NT2/D1 (cell line): ENCODE results near the gene MRPL34.

ENCODE experiments used
- SUZ12 ChIP-seq: IDR thresholded peaks from 2 replicates; pipeline ENCODE4 v1.6.1; 2011; ENCODE audit not compliant: insufficient read length, insufficient read depth; ENCODE audit errors: extremely low read depth
- YY1 ChIP-seq: IDR thresholded peaks from 2 replicates; pipeline ENCODE4 v1.6.1; 2011; ENCODE audit not compliant: insufficient read length, insufficient read depth
- ZNF274 ChIP-seq: IDR thresholded peaks from 2 replicates; pipeline ENCODE4 v1.6.1; 2011; ENCODE audit warnings: mild to moderate bottlenecking, low read depth, low read length

GRCh38 chr19:17304386-17305215 lies 1.1 kb upstream of the MRPL34 start:
- TF ChIP-seq SUZ12: no peak
- no peak for TF ChIP-seq YY1
- no peak for TF ChIP-seq ZNF274
